ENCODE data around the gene CPLX1. TPM values are rescaled to one million over a fixed set of nuclear protein-coding genes. Genes with fewer than 3 reads are reported as not detected.
A peak's percentile ranks its signal among the peaks of the same experiment; 100 is the strongest.
"Not testable (repeated sequence)": the region's sequence is repeated elsewhere in the genome, so short reads cannot be mapped to it uniquely, and the experiment has no call there.

Gene CPLX1
- total and polyA plus RNA-seq, 4 donors, result 0.13 to 13.7 (median 2.8) TPM

GRCh38 chr4:761086-761485, 64.8 kb downstream of the CPLX1 start:
- H3K27me3 ChIP-seq (ENCODE audit: control insufficient read depth in 1 of 2, insufficient read depth in 2 of 2, low read length in 1 of 2), result no peaks in the 10 kb centered on the region
- WGBS, 2 donors, result 97% methylated on average over 14 of the region's 14 CpGs
- ATAC-seq (ENCODE audit: low FRiP score) (no peak), DNase-seq (no peak)
- H3K9me3 ChIP-seq (ENCODE audit: control insufficient read depth, low read length), result peaks cover 15% of the 10 kb centered on the region
- no peaks in the 10 kb centered on the region for H3K4me1 ChIP-seq (ENCODE audit: control insufficient read depth in 1 of 2, insufficient read depth in 2 of 2, low read length in 2 of 2)
- intact Hi-C loops (cut with DNase I), result no loop called here
- no peak overlapping the region for H3K27ac ChIP-seq (ENCODE audit: low read depth in 1 of 2, low read length in 2 of 2)
- H3K4me3 ChIP-seq (ENCODE audit: low read length in 2 of 2), result no peak overlapping the region
- H3K36me3 ChIP-seq (ENCODE audit: control insufficient read depth in 1 of 2, insufficient read depth in 2 of 2, low read length in 1 of 2), result peaks cover 7 to 13% of the 10 kb centered on the region in 2 donors

GRCh38 chr4:760616-761015, 65.3 kb downstream of the CPLX1 start:
- WGBS, 2 donors, result 97% methylated on average over 21 of the region's 21 CpGs
- no peaks in the 10 kb centered on the region for H3K27me3 ChIP-seq (ENCODE audit: control insufficient read depth in 1 of 2, insufficient read depth in 2 of 2, low read length in 1 of 2)
- intact Hi-C loops (cut with DNase I), result no loop called here
- ATAC-seq (ENCODE audit: low FRiP score) (no peak), DNase-seq (no peak)
- no peak overlapping the region for H3K27ac ChIP-seq (ENCODE audit: low read depth in 1 of 2, low read length in 2 of 2)
- no peak overlapping the region for H3K4me3 ChIP-seq (ENCODE audit: low read length in 2 of 2)
- peaks cover 12% of the 10 kb centered on the region for H3K9me3 ChIP-seq (ENCODE audit: control insufficient read depth, low read length)
- H3K36me3 ChIP-seq (ENCODE audit: control insufficient read depth in 1 of 2, insufficient read depth in 2 of 2, low read length in 1 of 2), result peaks cover 7 to 10% of the 10 kb centered on the region in 2 donors
- H3K4me1 ChIP-seq (ENCODE audit: control insufficient read depth in 1 of 2, insufficient read depth in 2 of 2, low read length in 2 of 2), result no peaks in the 10 kb centered on the region

GRCh38 chr4:759810-760209, 66.1 kb downstream of the CPLX1 start:
- 85 to 86% methylated on average over 13 to 18 of the region's 24 CpGs for WGBS, 2 donors
- H3K27me3 ChIP-seq (ENCODE audit: control insufficient read depth in 1 of 2, insufficient read depth in 2 of 2, low read length in 1 of 2); intact Hi-C loops (cut with DNase I); H3K27ac ChIP-seq (ENCODE audit: low read depth in 1 of 2, low read length in 2 of 2); H3K4me3 ChIP-seq (ENCODE audit: low read length in 2 of 2); H3K36me3 ChIP-seq (ENCODE audit: control insufficient read depth in 1 of 2, insufficient read depth in 2 of 2, low read length in 1 of 2); DNase-seq; ATAC-seq (ENCODE audit: low FRiP score); H3K4me1 ChIP-seq (ENCODE audit: control insufficient read depth in 1 of 2, insufficient read depth in 2 of 2, low read length in 2 of 2): not testable (repeated sequence)
- peaks cover 11% of the 10 kb centered on the region for H3K9me3 ChIP-seq (ENCODE audit: control insufficient read depth, low read length)

- intact Hi-C loops (cut with DNase I), result no loop called here
- Histone ChIP-seq H3K4me3 (ENCODE audit: low read length in 2 of 2) (no peak overlapping the region), H3K27me3 (ENCODE audit: control insufficient read depth in 1 of 2, insufficient read depth in 2 of 2, low read length in 1 of 2) (no peaks in the 10 kb centered on the region), H3K36me3 (ENCODE audit: control insufficient read depth in 1 of 2, insufficient read depth in 2 of 2, low read length in 1 of 2) (peaks cover 0 to 10% of the 10 kb centered on the region in 2 donors), H3K27ac (ENCODE audit: low read depth in 1 of 2, low read length in 2 of 2) (no peak overlapping the region), H3K4me1 (ENCODE audit: control insufficient read depth in 1 of 2, insufficient read depth in 2 of 2, low read length in 2 of 2) (no peaks in the 10 kb centered on the region), H3K9me3 (ENCODE audit: control insufficient read depth, low read length) (peaks cover 13% of the 10 kb centered on the region)
- no peak for DNase-seq
- 92 to 95% methylated on average over 20 of the region's 20 CpGs for WGBS, 2 donors
- no peak for ATAC-seq (ENCODE audit: low FRiP score)
These were observed 68.8 kb downstream of the CPLX1 start for GRCh38 chr4:757111-757510.

GRCh38 chr4:754221-755120, 71.5 kb downstream of the CPLX1 start:
- H3K27me3 ChIP-seq (ENCODE audit: control insufficient read depth in 1 of 2, insufficient read depth in 2 of 2, low read length in 1 of 2), result no peaks in the 10 kb centered on the region
- 93 to 94% methylated on average over 32 of the region's 32 CpGs for WGBS, 2 donors
- intact Hi-C loops (cut with DNase I), result no loop called here
- H3K4me1 ChIP-seq (ENCODE audit: control insufficient read depth in 1 of 2, insufficient read depth in 2 of 2, low read length in 2 of 2), result no peaks in the 10 kb centered on the region
- peaks cover 0 to 4% of the 10 kb centered on the region in 2 donors for H3K36me3 ChIP-seq (ENCODE audit: control insufficient read depth in 1 of 2, insufficient read depth in 2 of 2, low read length in 1 of 2)
- H3K9me3 ChIP-seq (ENCODE audit: control insufficient read depth, low read length), result peaks cover 8% of the 10 kb centered on the region
- DNase-seq (no peak), ATAC-seq (ENCODE audit: low FRiP score) (peak; percentile 8)
- H3K4me3 ChIP-seq (ENCODE audit: low read length in 2 of 2), result no peak overlapping the region
- no peak overlapping the region for H3K27ac ChIP-seq (ENCODE audit: low read depth in 1 of 2, low read length in 2 of 2)

GRCh38 chr4:753186-753585, 72.7 kb downstream of the CPLX1 start:
- H3K27me3 ChIP-seq (ENCODE audit: control insufficient read depth in 1 of 2, insufficient read depth in 2 of 2, low read length in 1 of 2); H3K4me1 ChIP-seq (ENCODE audit: control insufficient read depth in 1 of 2, insufficient read depth in 2 of 2, low read length in 2 of 2); H3K27ac ChIP-seq (ENCODE audit: low read depth in 1 of 2, low read length in 2 of 2); H3K4me3 ChIP-seq (ENCODE audit: low read length in 2 of 2); DNase-seq; ATAC-seq (ENCODE audit: low FRiP score); H3K9me3 ChIP-seq (ENCODE audit: control insufficient read depth, low read length); intact Hi-C loops (cut with DNase I); H3K36me3 ChIP-seq (ENCODE audit: control insufficient read depth in 1 of 2, insufficient read depth in 2 of 2, low read length in 1 of 2): not testable (repeated sequence)
- WGBS, 2 donors, result 98 to 99% methylated on average over 13 of the region's 13 CpGs

GRCh38 chr4:752196-752861, 73.6 kb downstream of the CPLX1 start:
- H3K9me3 ChIP-seq (ENCODE audit: control insufficient read depth, low read length), result peaks cover 8% of the 10 kb centered on the region
- H3K4me3 ChIP-seq (ENCODE audit: low read length in 2 of 2), result no peak overlapping the region
- H3K36me3 ChIP-seq (ENCODE audit: control insufficient read depth in 1 of 2, insufficient read depth in 2 of 2, low read length in 1 of 2), result peaks cover 0 to 4% of the 10 kb centered on the region in 2 donors
- intact Hi-C loops (cut with DNase I), result no loop called here
- ATAC-seq (ENCODE audit: low FRiP score) (no peak), DNase-seq (peak in 1 of 2 donors; percentile 47)
- no peaks in the 10 kb centered on the region for H3K4me1 ChIP-seq (ENCODE audit: control insufficient read depth in 1 of 2, insufficient read depth in 2 of 2, low read length in 2 of 2)
- no peaks in the 10 kb centered on the region for H3K27me3 ChIP-seq (ENCODE audit: control insufficient read depth in 1 of 2, insufficient read depth in 2 of 2, low read length in 1 of 2)
- 95 to 96% methylated on average over 25 of the region's 25 CpGs for WGBS, 2 donors
- no peak overlapping the region for H3K27ac ChIP-seq (ENCODE audit: low read depth in 1 of 2, low read length in 2 of 2)

GRCh38 chr4:751676-752075, 74.3 kb downstream of the CPLX1 start:
- Histone ChIP-seq H3K4me1 (ENCODE audit: control insufficient read depth in 1 of 2, insufficient read depth in 2 of 2, low read length in 2 of 2) (no peaks in the 10 kb centered on the region), H3K4me3 (ENCODE audit: low read length in 2 of 2) (no peak overlapping the region), H3K27me3 (ENCODE audit: control insufficient read depth in 1 of 2, insufficient read depth in 2 of 2, low read length in 1 of 2) (no peaks in the 10 kb centered on the region), H3K9me3 (ENCODE audit: control insufficient read depth, low read length) (peaks cover 6% of the 10 kb centered on the region), H3K27ac (ENCODE audit: low read depth in 1 of 2, low read length in 2 of 2) (no peak overlapping the region), H3K36me3 (ENCODE audit: control insufficient read depth in 1 of 2, insufficient read depth in 2 of 2, low read length in 1 of 2) (peaks cover 0 to 4% of the 10 kb centered on the region in 2 donors)
- no peak for DNase-seq
- ATAC-seq (ENCODE audit: low FRiP score), result no peak
- intact Hi-C loops (cut with DNase I), result no loop called here
- 87 to 91% methylated on average over 15 of the region's 15 CpGs for WGBS, 2 donors

All from aorta (tissue), 5 donors.